Astrocyte of the spinal cord (primary cell): ENCODE measurements around the gene KCNK13.

Experiments
- DNase-seq: peaks from one replicate; pipeline ENCODE4 v3.0.0; 2011; ENCODE audit warnings: low read depth, low spot score
- H3K4me3 ChIP-seq: 2 replicates; pipeline ENCODE4 v1.5.1; 2011; ENCODE audit warnings: low read depth, mild to moderate bottlenecking, low read length, moderate library complexity
- CTCF ChIP-seq: IDR thresholded peaks from 2 replicates; pipeline ENCODE4 v1.5.1; 2012; ENCODE audit warnings: low read depth, mild to moderate bottlenecking, low read length, inconsistent platforms
- in situ Hi-C: cut with HindIII; loops from 2 replicates; pipeline ENCODE4 v1.10.0; 2017; ENCODE audit warnings: low sequenced_read_pairs

Gene KCNK13

GRCh38 chr14:90060965-90061684 is 669 bp upstream of the KCNK13 start:
- H3K4me3 ChIP-seq = peak overlapping the region; percentile 40
- TF ChIP-seq CTCF = no peak
- no peak for DNase-seq
- in situ Hi-C loops = no loop called here

- in situ Hi-C loops = no loop called here
- no peak overlapping the region for H3K4me3 ChIP-seq
- TF ChIP-seq CTCF = no peak
- DNase-seq = no peak
Measured at GRCh38 chr14:90062127-90062794, 467 bp downstream of the KCNK13 start.

- DNase-seq = no peak
- no peak overlapping the region for H3K4me3 ChIP-seq
- in situ Hi-C loops = no loop called here
- no peak for TF ChIP-seq CTCF
Measured at GRCh38 chr14:90062822-90063539, 1.2 kb downstream of the KCNK13 start.

- in situ Hi-C loops = no loop called here
- no peak for TF ChIP-seq CTCF
- no peak for DNase-seq
- no peak overlapping the region for H3K4me3 ChIP-seq
Measured at GRCh38 chr14:90072350-90072749, 10.6 kb downstream of the KCNK13 start.

- H3K4me3 ChIP-seq = no peak overlapping the region
- in situ Hi-C loops = no loop called here
- DNase-seq = no peak
- TF ChIP-seq CTCF = no peak
Measured at GRCh38 chr14:90079576-90079975, 17.8 kb downstream of the KCNK13 start.

- DNase-seq = peak; percentile 53
- no peak overlapping the region for H3K4me3 ChIP-seq
- in situ Hi-C loops = no loop called here
- no peak for TF ChIP-seq CTCF
Measured at GRCh38 chr14:90087433-90087832, 25.6 kb downstream of the KCNK13 start.
